Nucleus accumbens (tissue), 56 donors: ENCODE data around the gene ARHGEF7.

Experiments used
- DNase-seq, 56 donors: peaks; one replicate each; lab custom pipeline; 2025; lab: John Stamatoyannopoulos, UW

ARHGEF7 gene

GRCh38 chr13:111131611-111132010, 16.5 kb downstream of the ARHGEF7 start:
- DNase-seq = no peak

GRCh38 chr13:111132948-111133347, 17.8 kb downstream of the ARHGEF7 start:
- DNase-seq = no peak

- DNase-seq = no peak
These were observed 24.3 kb downstream of the ARHGEF7 start for GRCh38 chr13:111139452-111139851.

- no peak for DNase-seq
These were observed 24.9 kb downstream of the ARHGEF7 start for GRCh38 chr13:111139873-111140561.

GRCh38 chr13:111140562-111141105, 25.5 kb downstream of the ARHGEF7 start:
- no peak for DNase-seq

GRCh38 chr13:111142472-111142871, 27.4 kb downstream of the ARHGEF7 start:
- no peak for DNase-seq

- no peak for DNase-seq
These were observed 28.9 kb downstream of the ARHGEF7 start for GRCh38 chr13:111143865-111144540.

- no peak for DNase-seq
These were observed 30.0 kb downstream of the ARHGEF7 start for GRCh38 chr13:111145071-111145470.

- DNase-seq = no peak
These were observed 30.4 kb downstream of the ARHGEF7 start for GRCh38 chr13:111145506-111145905.

GRCh38 chr13:111152844-111153243, 37.7 kb downstream of the ARHGEF7 start:
- DNase-seq = peak in 6 of 56 donors; percentile 2 to 55 (median 27)

GRCh38 chr13:111153279-111153976, 38.3 kb downstream of the ARHGEF7 start:
- DNase-seq = peak in 55 of 56 donors; percentile 45 to 96 (median 90)

- DNase-seq = peak in 23 of 56 donors; percentile 34 to 74 (median 53)
These were observed 38.8 kb downstream of the ARHGEF7 start for GRCh38 chr13:111153977-111154332.

GRCh38 chr13:111156421-111156820, 41.3 kb downstream of the ARHGEF7 start:
- no peak for DNase-seq

GRCh38 chr13:111158136-111158805, 43.2 kb downstream of the ARHGEF7 start:
- DNase-seq = no peak

GRCh38 chr13:111159362-111160320, 44.5 kb downstream of the ARHGEF7 start:
- DNase-seq = no peak

- DNase-seq = no peak
These were observed 45.5 kb downstream of the ARHGEF7 start for GRCh38 chr13:111160648-111161047.

GRCh38 chr13:111161601-111162600, 46.8 kb downstream of the ARHGEF7 start:
- DNase-seq = no peak
